Mesenteric fat pad (tissue), 1 donor: ENCODE results near the gene KRTAP5-6. TPM values are rescaled to one million over a fixed set of nuclear protein-coding genes. Genes with fewer than 3 reads are reported as not detected.

Experiments
- DNase-seq: peaks from one replicate; pipeline ENCODE4 v3.0.0-alpha.2; 2020; ENCODE audit warnings: low spot score
- total RNA-seq: library from RNA; stranded (reverse); fragmentation: NEBNext Ultra II Directional; extraction: Animal tissue kit (Norgen Biotek cat#: 25700); gene quantifications from one replicate; pipeline ENCODE4 v1.2.1, GENCODE V29; 2021
- donor health status: DM: yes; HTN: yes; CAD: no.

Gene KRTAP5-6
- total RNA-seq, 1 donor from 2014 or later, result not detected

GRCh38 chr11:1683216-1683615 is 13.8 kb upstream of the KRTAP5-6 start:
- DNase-seq, result peak; percentile 57

- peak; percentile 81 for DNase-seq
Observed at GRCh38 chr11:1683904-1684572, 13.0 kb upstream of the KRTAP5-6 start.

DNA sequence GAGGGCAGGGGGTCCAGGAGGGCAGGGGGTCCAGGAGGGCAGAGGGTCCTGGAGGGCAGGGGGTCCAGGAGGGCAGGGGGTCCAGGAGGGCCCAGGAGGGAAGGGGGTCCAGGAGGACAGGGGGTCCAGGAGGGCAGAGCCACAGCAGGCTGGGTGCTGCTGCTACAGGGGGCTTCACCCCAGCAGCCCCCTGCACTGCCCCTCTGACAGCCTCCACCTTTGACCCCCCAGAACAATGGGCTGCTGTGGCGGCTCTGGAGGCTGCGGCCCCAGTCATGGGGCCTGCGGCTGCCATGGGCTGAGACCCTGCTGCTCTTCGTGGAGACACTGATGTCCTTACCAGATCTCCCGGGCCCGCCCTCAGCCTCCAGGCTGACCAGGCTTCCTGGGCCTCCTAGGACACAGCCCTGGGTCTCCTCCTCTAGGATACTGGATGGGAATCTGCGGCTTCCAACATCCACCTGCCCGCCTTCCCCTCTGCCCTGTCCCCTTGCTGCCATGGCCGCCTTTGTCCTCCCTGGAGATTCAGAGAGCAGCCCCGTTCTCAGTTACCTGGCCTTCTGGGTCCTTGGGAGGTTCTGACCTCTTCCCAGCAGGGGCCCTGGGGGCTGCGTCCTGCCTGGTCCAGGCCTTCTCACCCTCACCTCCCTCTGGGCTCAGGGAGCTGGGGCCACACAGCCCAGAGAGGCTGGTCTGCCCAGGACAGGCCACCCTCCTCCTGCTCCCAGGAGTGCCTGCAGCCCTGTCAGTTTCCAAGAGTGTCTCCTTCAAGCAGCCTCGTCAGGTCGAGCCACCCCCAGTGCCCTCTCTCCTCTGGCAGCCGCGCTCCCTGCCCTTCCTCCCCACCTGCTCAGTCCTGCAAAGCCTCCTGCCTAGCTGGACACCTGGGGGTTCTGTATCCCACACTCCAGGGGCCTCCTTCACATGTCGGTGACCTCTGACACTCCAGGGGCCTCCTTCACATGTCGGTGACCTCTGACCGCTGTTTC is 11.8 kb upstream of the KRTAP5-6 start:
- DNase-seq, result peak; percentile 74

GRCh38 chr11:1686220-1686619 is 10.8 kb upstream of the KRTAP5-6 start:
- DNase-seq, result peak; percentile 49

DNA sequence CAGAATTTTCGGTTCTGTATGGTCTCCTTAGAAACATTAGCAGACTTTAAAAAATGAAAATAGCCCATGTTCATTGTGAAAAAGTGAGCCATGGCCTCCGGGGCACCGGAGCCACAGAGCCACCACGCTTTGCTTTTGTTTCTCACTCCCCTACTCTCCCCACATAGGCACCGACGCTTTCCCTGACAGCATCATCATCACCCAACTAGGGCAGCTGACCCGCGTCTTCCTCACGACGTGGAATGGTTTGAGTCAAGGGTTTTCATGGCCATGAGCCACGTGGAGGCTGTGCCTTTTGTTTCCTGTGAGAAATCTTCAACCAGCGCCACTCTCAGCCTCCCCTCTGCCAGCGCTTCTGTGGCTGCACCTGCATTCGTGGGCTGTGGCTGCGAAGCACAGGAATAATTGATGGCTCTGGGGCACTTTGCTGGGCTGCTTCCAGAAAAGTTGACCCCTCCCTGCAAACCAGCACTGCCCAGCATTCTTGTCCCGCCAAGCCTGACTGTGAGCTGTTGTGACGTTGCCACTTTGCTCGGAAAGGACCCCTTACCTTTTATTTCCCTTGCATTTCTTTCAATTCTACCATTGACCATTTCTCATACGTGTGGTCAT is 8.6 kb upstream of the KRTAP5-6 start:
- peak; percentile 64 for DNase-seq

DNA sequence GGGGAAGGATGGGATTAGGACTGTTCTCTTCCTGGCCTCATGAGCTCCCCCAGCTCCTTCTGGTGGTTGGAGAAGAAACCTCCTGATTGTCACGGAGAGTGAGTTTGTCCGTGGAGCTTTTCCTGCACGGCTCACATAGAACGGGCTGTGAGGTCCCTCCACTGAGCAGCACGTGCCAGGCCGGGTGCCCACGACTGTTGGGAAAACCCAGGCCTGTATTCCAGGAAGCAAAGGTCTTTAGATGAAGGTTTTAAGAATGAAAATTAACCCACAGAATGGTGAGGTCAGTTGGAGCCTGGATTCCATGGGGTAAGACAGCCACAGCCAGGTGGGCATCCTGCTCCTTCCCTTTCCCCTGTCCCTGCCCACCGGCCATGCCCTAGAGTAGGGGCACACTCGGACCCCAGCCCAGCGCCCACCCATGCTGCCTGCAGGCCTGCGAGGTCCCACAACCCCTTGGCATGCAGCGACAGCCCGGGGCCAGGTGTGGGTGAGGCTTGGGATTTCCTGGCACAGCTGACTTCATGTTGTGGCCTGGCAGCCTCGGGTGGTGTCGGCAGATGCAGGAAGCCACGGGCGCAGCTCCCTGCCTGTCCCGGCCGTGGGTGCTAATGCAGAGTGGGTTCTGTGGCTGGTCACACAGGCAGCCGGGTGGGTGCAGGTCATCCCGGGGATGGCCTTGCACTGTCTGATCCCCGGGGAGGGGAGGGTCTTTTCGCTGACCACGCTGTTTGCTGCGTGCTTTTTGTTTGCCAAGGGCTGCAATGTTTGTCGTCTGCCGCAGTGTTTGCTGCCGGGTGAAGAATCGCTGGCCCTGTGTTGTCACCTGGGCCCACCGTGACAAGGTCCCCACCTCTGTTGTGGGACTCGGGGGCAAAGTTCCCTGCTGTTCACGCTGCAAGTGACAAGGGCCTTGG is 7.5 kb upstream of the KRTAP5-6 start:
- DNase-seq, result peak; percentile 82

GRCh38 chr11:1690167-1691025 is 6.6 kb upstream of the KRTAP5-6 start:
- DNase-seq, result peak; percentile 41

GRCh38 chr11:1691026-1691877 is 5.7 kb upstream of the KRTAP5-6 start:
- peak; percentile 71 for DNase-seq

GRCh38 chr11:1691878-1692707 is 4.9 kb upstream of the KRTAP5-6 start:
- peak; percentile 51 for DNase-seq

GRCh38 chr11:1692708-1693326 is 4.2 kb upstream of the KRTAP5-6 start:
- DNase-seq, result peak; percentile 88

- peak; percentile 94 for DNase-seq
Observed at GRCh38 chr11:1693327-1694063, 3.5 kb upstream of the KRTAP5-6 start.

GRCh38 chr11:1694064-1694845 is 2.7 kb upstream of the KRTAP5-6 start:
- peak; percentile 94 for DNase-seq

GRCh38 chr11:1694846-1695547 is 2.0 kb upstream of the KRTAP5-6 start:
- peak; percentile 77 for DNase-seq

- DNase-seq, result peak; percentile 69
Observed at GRCh38 chr11:1695548-1696108, 1.4 kb upstream of the KRTAP5-6 start.

GRCh38 chr11:1699771-1700170 is 2.8 kb downstream of the KRTAP5-6 start:
- peak; percentile 84 for DNase-seq
